GM18873 (cell line): ENCODE results near the gene PSIP1.
"Not testable (repeated sequence)": the region's sequence is repeated elsewhere in the genome, so short reads cannot be mapped to it uniquely, and the experiment has no call there.

Source experiments
- ATAC-seq: cut with Tn5 transposase; IDR thresholded peaks from one replicate; pipeline ENCODE4 v1.9.1; 2021; ENCODE audit warnings: mild to moderate bottlenecking, moderate library complexity, moderate number of reproducible peaks; ENCODE audit not compliant: unreplicated experiment, low FRiP score

PSIP1 gene

GRCh38 chr9:15510789-15511575 lies at the start of gene PSIP1:
Gene PSIP1, minus strand, starts transcription at chr9:15510970. Its CDS starts 782 bp downstream, at chr9:15510188.
- ATAC-seq: peak; percentile 80

GRCh38 chr9:15553528-15553898 lies 42.7 kb upstream of the PSIP1 start:
- peak; percentile 14 for ATAC-seq

- peak; percentile 75 for ATAC-seq
These were observed 42.1 kb upstream of the PSIP1 start, which contains the start of gene CCDC171 for GRCh38 chr9:15552636-15553527. Gene CCDC171, plus strand, starts transcription at chr9:15553043. Its CDS starts 11,046 bp downstream, at chr9:15564089.

- ATAC-seq: no peak
These were observed 38.8 kb upstream of the PSIP1 start for GRCh38 chr9:15549611-15550010.

GRCh38 chr9:15543047-15543813 lies 32.5 kb upstream of the PSIP1 start:
- no peak for ATAC-seq

GRCh38 chr9:15542624-15543023 lies 31.9 kb upstream of the PSIP1 start:
- no peak for ATAC-seq

- no peak for ATAC-seq
These were observed 31.1 kb upstream of the PSIP1 start for GRCh38 chr9:15541872-15542271.

- ATAC-seq: no peak
These were observed 20.6 kb upstream of the PSIP1 start for GRCh38 chr9:15531380-15531779.

GRCh38 chr9:15529566-15530324 lies 19.0 kb upstream of the PSIP1 start:
- ATAC-seq: peak; percentile 88

GRCh38 chr9:15527035-15527434 lies 16.3 kb upstream of the PSIP1 start:
- ATAC-seq: not testable (repeated sequence)

GRCh38 chr9:15525958-15526357 lies 15.2 kb upstream of the PSIP1 start:
- no peak for ATAC-seq

GRCh38 chr9:15524845-15525455 lies 14.2 kb upstream of the PSIP1 start:
- ATAC-seq: no peak

GRCh38 chr9:15522130-15522755 lies 11.5 kb upstream of the PSIP1 start:
- no peak for ATAC-seq

- no peak for ATAC-seq
These were observed 10.5 kb upstream of the PSIP1 start for GRCh38 chr9:15521254-15521653.

- ATAC-seq: no peak
These were observed 9.1 kb upstream of the PSIP1 start for GRCh38 chr9:15519831-15520230.

GRCh38 chr9:15513335-15513734 lies 2.6 kb upstream of the PSIP1 start:
- no peak for ATAC-seq

- ATAC-seq: no peak
These were observed 2.1 kb upstream of the PSIP1 start for GRCh38 chr9:15512889-15513288.

- ATAC-seq: no peak
These were observed 1.4 kb upstream of the PSIP1 start for GRCh38 chr9:15512204-15512603.
